NCI-H146 treated with DMSO at 0.1 percent for 48 hours (cell line): ENCODE measurements around the gene STOM.
"Not testable (repeated sequence)": the region's sequence is repeated elsewhere in the genome, so short reads cannot be mapped to it uniquely, and the experiment has no call there.

Source experiments
- DNase-seq: peaks from one replicate; lab custom pipeline; 2025; ENCODE audit not compliant: unreplicated experiment; lab: John Stamatoyannopoulos, UW

The STOM gene

GRCh38 chr9:121302341-121302740, 67.7 kb downstream of the STOM start:
- no peak for DNase-seq

DNA sequence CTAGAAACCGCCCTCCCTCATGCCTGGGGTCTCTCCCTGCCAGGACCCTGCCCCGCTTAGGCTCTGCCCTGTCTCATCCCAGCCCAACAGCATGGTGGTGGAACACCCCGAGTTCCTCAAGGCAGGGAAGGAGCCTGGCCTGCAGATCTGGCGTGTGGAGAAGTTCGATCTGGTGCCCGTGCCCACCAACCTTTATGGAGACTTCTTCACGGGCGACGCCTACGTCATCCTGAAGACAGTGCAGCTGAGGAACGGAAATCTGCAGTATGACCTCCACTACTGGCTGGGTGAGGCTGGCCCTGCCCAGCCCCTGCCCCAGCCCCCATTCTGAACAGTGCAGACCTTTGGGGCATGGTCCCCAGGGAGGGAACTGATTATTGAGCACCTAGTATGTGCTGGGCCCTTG, 68.2 kb downstream of the STOM start:
- no peak for DNase-seq

DNA sequence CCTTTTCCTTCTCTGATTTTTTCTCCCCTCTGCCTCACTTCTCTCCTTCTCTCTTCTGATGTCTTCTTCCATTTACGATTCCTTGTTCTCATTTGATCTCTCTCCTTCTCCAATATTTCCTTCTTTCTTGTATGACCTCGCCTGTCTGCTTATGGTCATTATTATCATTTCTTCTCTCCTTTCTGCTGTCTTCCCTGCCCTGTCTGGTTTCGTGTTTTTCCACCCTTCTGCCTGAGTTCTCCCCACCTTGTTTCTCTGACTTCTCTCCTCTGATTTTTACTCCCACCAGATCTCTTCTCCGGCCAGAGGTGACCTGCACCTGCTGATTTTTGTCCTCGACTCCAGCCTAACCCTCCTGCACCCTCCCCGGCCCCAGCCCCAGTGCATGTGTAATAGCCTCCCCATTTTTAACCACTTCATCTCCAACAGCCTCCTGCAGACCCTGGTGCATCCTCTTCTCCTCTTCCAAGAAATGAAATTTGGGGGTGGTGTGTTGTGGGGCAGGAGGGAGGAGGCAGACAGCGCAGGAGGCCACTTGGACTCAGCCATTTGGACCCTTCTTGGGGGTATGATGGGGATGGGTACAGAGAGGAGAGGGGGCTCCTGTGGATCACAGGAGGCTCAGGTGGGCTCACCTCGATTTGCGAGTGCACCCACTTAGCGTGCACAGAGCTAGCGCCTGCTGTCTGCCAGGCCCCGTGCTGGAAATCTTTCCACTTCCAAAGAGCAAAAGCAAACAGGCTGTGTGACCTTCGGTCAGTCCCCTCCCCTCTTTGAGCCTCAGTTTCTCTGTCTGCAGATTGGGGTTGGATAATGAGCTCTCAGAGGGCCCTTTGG, 69.5 kb downstream of the STOM start:
- DNase-seq, result no peak

DNA sequence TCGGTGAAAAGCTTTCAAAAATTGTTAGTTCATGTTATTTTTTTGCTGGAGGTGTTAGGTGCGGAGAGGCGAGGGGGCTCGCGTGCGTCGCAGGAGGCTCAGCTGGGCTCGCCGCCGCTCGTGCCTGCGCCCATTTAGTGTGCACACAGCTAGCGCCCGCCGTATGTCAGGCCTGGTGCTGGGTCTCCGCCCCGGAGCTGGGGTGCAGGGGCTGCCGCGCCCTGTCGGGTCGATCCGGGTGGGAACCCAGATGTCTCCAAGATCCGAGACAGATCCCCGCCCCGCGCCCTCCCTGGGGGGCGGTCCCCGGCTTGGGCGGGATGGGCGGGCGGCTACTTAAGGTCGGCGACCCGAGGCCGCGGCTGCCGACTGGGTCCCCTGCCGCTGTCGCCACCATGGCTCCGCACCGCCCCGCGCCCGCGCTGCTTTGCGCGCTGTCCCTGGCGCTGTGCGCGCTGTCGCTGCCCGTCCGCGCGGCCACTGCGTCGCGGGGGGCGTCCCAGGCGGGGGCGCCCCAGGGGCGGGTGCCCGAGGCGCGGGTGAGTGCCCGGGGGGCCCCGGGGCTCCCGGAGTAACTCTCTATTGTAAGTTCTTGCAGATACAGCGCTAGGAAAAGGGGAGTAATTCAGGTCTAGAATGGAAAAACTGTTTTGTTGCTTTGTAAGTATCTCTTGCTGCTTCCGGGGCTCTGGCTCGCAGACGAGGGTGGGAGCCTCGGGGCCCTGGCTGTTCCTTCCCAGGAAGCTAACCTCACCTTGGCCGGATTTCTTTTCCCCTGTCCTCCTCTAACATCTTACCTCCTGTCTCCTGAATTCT, 70.4 kb downstream of the STOM start:
- DNase-seq, result no peak

- no peak for DNase-seq
Measured at GRCh38 chr9:121298689-121299466, 71.2 kb downstream of the STOM start.

DNA sequence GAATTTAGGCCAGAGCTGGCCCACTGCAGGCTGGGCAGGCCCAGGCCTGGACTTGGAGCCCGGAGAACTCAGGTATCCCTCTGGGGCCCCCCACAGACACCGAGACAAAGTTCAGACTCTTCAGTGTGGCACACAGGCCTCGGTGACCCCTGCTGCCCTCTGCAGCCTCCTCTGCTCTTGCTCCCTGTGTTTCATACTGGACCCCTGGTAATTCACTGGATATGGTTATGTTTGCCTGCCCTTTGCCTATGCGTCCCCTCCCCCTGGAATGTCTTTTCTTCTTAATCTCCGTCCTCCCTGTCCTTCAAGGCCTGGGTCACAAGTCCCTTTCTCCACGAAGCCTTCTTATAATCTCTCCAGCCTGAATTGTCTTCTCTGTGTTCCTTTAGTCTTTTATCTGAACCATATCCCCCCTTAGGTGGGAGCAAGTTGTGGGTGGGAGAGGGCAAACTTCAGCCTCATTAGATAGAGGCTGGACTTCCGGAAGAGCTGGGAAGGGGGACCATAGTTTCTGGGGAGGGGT, 72.0 kb downstream of the STOM start:
- no peak for DNase-seq

- DNase-seq, result no peak
Measured at GRCh38 chr9:121297389-121297788, 72.7 kb downstream of the STOM start.

DNA sequence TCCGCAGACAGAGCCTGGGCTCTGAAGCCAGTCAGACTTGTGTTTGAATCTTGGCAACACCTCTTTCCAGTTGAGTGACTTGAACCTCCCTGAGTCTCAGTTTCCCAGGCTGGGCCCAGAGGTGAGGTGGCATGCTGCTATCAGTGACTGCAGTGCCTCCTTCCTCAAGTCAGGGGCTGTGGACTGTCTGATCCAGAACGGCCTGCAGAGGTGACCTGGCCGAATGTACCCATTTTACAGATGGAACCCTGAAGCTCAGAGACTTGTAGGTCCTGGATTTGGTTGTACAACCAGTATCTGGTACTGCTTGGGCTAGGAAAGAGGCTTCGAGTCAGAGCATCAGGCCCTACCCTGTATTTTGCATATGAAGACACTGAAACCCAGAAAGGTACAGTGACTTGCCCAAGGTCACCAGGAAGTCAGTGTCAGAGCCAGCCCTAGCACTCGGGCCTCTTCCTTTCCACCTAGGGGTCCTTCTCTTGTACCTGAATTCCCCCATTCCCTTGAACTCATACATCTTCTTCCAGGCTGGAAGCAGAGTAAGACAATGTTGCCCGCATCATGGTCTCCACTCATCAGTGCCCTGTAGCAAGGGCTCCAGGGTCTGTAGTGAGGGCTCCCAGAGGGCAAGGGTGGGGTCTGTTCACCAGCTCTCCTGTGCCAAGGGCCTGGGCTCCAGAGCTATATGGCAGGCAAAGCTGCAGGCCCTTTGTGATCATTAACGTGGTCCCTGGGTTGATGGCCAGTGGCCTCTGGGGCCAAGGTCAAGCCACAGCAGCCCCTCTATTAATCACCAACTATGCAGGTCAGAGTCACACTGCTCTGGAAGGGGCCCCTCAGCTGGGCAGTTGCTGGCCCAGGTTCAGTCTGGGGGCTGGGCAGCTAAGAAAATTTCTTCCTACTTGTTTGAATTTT, 73.6 kb downstream of the STOM start:
- no peak for DNase-seq

GRCh38 chr9:121295662-121296191, 74.3 kb downstream of the STOM start:
- no peak for DNase-seq

DNA sequence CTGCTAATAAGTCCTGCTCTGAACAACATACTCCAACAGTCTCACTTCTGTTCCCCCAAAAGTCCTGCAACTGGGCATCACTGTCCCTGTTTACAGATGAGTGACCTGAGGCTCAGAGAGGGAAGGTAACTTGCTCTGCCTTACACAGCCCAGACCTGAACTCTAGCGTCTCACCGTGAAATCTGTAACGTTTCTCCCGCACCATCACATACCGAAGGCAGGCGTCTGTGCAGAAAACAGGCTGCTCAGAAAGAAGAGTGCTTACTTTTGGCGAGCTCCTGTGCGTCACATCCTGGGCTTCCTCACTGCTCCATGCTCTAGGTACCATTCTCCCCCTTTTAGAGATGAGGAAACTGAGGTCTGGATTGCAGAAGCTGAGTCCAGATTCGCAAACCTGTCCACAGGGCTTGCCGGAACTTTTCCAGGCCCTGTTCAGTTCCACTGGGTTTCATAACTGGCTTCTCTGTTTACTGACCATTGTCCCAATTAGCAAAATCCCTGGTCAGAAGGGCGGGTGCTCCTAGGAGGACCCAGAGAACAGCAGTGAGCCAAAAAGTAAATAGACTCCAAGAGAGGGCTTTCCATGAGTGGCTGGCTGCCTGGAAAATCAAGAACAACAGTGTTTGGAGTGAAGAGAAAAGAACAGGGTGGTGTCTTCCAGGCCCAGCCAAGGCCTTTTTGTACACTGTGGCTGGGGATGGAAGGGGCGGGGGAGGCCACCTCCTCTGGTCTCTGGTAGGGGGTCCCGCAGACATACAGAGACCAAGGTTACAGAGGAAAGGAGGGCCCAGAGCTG, 75.0 kb downstream of the STOM start:
- no peak for DNase-seq

- no peak for DNase-seq
Measured at GRCh38 chr9:121294151-121294743, 75.8 kb downstream of the STOM start.

- no peak for DNase-seq
Measured at GRCh38 chr9:121292801-121293241, 77.2 kb downstream of the STOM start.

- no peak for DNase-seq
Measured at GRCh38 chr9:121292051-121292450, 78.0 kb downstream of the STOM start.

DNA sequence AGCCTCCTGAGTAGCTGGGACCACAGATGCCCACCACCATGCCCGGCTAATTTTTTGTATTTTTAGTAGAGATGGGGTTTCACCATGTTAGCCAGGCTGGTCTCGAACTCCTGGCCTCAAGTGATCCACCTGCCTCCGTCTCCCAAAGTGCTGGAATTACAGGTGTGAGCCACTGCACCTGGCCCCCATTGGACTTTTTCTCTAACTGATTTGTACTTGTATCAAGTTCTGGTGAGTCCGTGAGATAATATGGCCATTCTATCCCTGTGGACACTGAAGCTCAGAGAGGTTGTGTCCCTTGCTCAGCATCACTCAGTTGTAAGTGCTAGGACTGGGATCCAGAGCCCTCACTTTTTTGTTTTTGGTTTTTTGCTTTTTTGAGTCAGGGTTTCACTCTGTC, 78.5 kb downstream of the STOM start:
- not testable (repeated sequence) for DNase-seq

GRCh38 chr9:121289772-121290370, 80.2 kb downstream of the STOM start:
- DNase-seq, result no peak

GRCh38 chr9:121289026-121289771, 80.9 kb downstream of the STOM start:
- no peak for DNase-seq
